Heart right ventricle (tissue), 16 donors: ENCODE results near the gene PTPN11. TPM values are rescaled to one million over a fixed set of nuclear protein-coding genes. Genes with fewer than 3 reads are reported as not detected.

Experiments
- ATAC-seq, 8 donors: fragments of 200-7000 bp; cut with Tn5 transposase; one replicate each; pipeline ENCODE4 v1.9.1; 2020; ENCODE audit warnings: mild to moderate bottlenecking in 8 of 8, moderate library complexity in 8 of 8, moderate number of reproducible peaks in 1 of 8
- DNase-seq, 2 donors: peaks; one replicate each; pipeline ENCODE4 v3.0.0-alpha.2; 2020
- H3K27ac ChIP-seq, 10 donors: fragments of 200-600 bp; sonication (generic) in 2 of 10; one replicate each; pipeline versions ENCODE4 v1.5.0 to v1.8.0; 2020 to 2022; ENCODE audit warnings: mild to moderate bottlenecking in 3 of 10
- H3K27me3 ChIP-seq, 7 donors: fragments of 200-600 bp; one replicate each; pipeline ENCODE4 v1.8.0; 2021 to 2022; ENCODE audit warnings: mild to moderate bottlenecking in 2 of 7
- H3K36me3 ChIP-seq, 9 donors: fragments of 200-600 bp; sonication (generic) in 1 of 9; one replicate each; pipeline versions ENCODE4 v1.5.0 to v1.8.0; 2020 to 2022; ENCODE audit warnings: mild to moderate bottlenecking in 2 of 9
- H3K4me1 ChIP-seq, 9 donors: fragments of 200-600 bp; sonication (generic) in 1 of 9; one replicate each; pipeline versions ENCODE4 v1.5.0 to v1.8.0; 2020 to 2022; ENCODE audit warnings: mild to moderate bottlenecking in 4 of 9
- H3K4me3 ChIP-seq, 10 donors: fragments of 200-600 bp; sonication (generic) in 2 of 10; one replicate each; pipeline versions ENCODE4 v1.5.0 to v1.8.0; 2020 to 2022; ENCODE audit warnings: mild to moderate bottlenecking in 7 of 10, moderate library complexity in 2 of 10
- H3K9me3 ChIP-seq, 11 donors: fragments of 200-600 bp in 10 of 11; sonication (generic) in 2 of 11; one replicate each; pipeline versions ENCODE4 v1.5.0 to v1.8.0; 2013 to 2022; ENCODE audit warnings: mild to moderate bottlenecking in 2 of 11, control low read depth in 1 of 11, moderate library complexity in 1 of 11
- CTCF ChIP-seq, 9 donors: fragments of 200-600 bp; sonication (generic) in 2 of 9; IDR thresholded peaks; one replicate each; pipeline versions ENCODE4 v1.5.0 to v1.8.0; 2021 to 2022; ENCODE audit warnings: antibody characterized with exemption in 9 of 9, mild to moderate bottlenecking in 5 of 9, moderate library complexity in 1 of 9
- WGBS, 2 donors: extraction: QIAGEN DNeasy Blood & Tissue Kit; methylation state at CpG; one replicate each; pipeline ENCODE4 v1.1.7; 2013; ENCODE audit warnings: inconsistent platforms in 1 of 2; 5-methylcytosine and 5-hydroxymethylcytosine counted together
- intact Hi-C, 10 donors: fragments of 100-400 bp; cut with DNase I; formaldehyde crosslinking; loops; one replicate each; pipeline versions ENCODE4 v1.11.1 to v1.14.2; 2022
- polyA plus RNA-seq, 2 donors: library from polyadenylated mRNA; stranded (reverse); fragments of 200-250 nt; gene quantifications; one replicate each; pipeline ENCODE4 v1.2.3, GENCODE V29; 2013
- total RNA-seq, 10 donors: library from RNA; stranded (reverse); fragmentation: NEBNext Ultra II Directional in 3 of 10; extraction: Animal tissue kit (Norgen Biotek cat#: 25700) in 3 of 10; gene quantifications; one replicate each; pipeline versions ENCODE4 v1.2.1 to v1.2.4, GENCODE V29; 2021 to 2023
- donor health status: Arrhythmogenic right ventricular cardiomyopathy.
- donor health status: ischemic (EF 13 %, LVEDD 7.1; RV severe dilation, severe dysfunction).
- donor health status: healthy with polysubstance abuse.
- donor health status: DM: no; HTN: yes; CAD: no.
- donor health status: DM: no; HTN: no; CAD: no.
- donor health status: ischemic (EF 25% LVEDD 6.9; RV normal size, moderate dysfunction).
- donor health status: ischemic (EF 25% LVEDD 5.7; RV mildly dilated, moderate dysfunction).
- donor health status: healthy.
- donor health status: DM: yes; HTN: yes; CAD: no.
- donor health status: Ischemic cardiomyopathy.
- donor health status: ischemic (EF 35%, LVEDD 5.7; RV mildly dilated, moderate dysfunction).
- donor health status: nonischemic (EF 11% LVEDD 7.7; RV severe dilation, severe dysfunction).
- donor health status: DM: yes; HTN: yes; CAD: no.
- donor health status: PGD.
- donor health status: ischemic (EF 29% LVEDD 5.4; RV normal size, mild dysfunction).
- donor health status: nonischemic (EF 23%, LVEDD 6.1; RV moderate dilation, normal function).

PTPN11 gene
- total and polyA plus RNA-seq, 12 donors = 22.4 to 222 (median 141) TPM

GRCh38 chr12:112523856-112524255, 105.1 kb downstream of the PTPN11 start:
- intact Hi-C loops = no loop called here
- 82 to 83% methylated on average over 5 of the region's 5 CpGs for WGBS, 2 donors
- Histone ChIP-seq H3K27me3 (no peaks in the 10 kb centered on the region), H3K36me3 (no peaks in the 10 kb centered on the region), H3K4me1 (no peaks in the 10 kb centered on the region), H3K9me3 (no peaks in the 10 kb centered on the region), H3K4me3 (no peak overlapping the region), H3K27ac (no peak overlapping the region)
- TF ChIP-seq CTCF (IDR thresholded peaks at IDR 0.05) = no peak
- no peak for ATAC-seq
- no peak for DNase-seq

GRCh38 chr12:112524269-112524668, 105.5 kb downstream of the PTPN11 start:
- intact Hi-C loops = no loop called here
- no peaks in the 10 kb centered on the region for H3K27me3 ChIP-seq
- 88 to 94% methylated on average over 4 of the region's 4 CpGs for WGBS, 2 donors
- no peaks in the 10 kb centered on the region for H3K36me3 ChIP-seq
- no peak for ATAC-seq
- TF ChIP-seq CTCF (IDR thresholded peaks at IDR 0.05) = no peak
- H3K9me3 ChIP-seq = no peaks in the 10 kb centered on the region
- H3K4me3 ChIP-seq = no peak overlapping the region
- H3K27ac ChIP-seq = no peak overlapping the region
- no peak for DNase-seq
- H3K4me1 ChIP-seq = no peaks in the 10 kb centered on the region

GRCh38 chr12:112524676-112525425, 106.1 kb downstream of the PTPN11 start:
- no peak overlapping the region for H3K4me3 ChIP-seq
- WGBS, 2 donors = 62 to 65% methylated on average over 5 of the region's 5 CpGs
- H3K4me1 ChIP-seq = no peaks in the 10 kb centered on the region
- intact Hi-C loops = no loop called here
- no peak overlapping the region for H3K27ac ChIP-seq
- no peaks in the 10 kb centered on the region for H3K36me3 ChIP-seq
- no peak for TF ChIP-seq CTCF (IDR thresholded peaks at IDR 0.05)
- DNase-seq (no peak), ATAC-seq (no peak)
- no peaks in the 10 kb centered on the region for H3K27me3 ChIP-seq
- H3K9me3 ChIP-seq = no peaks in the 10 kb centered on the region

- no peaks in the 10 kb centered on the region for H3K36me3 ChIP-seq
- no peak for ATAC-seq
- no peak for TF ChIP-seq CTCF (IDR thresholded peaks at IDR 0.05)
These were observed 106.7 kb downstream of the PTPN11 start for GRCh38 chr12:112525426-112525809.

More at GRCh38 chr12:112525426-112525809, 106.7 kb downstream of the PTPN11 start:
- DNase-seq = no peak
- Histone ChIP-seq H3K4me3 (no peak overlapping the region), H3K27me3 (no peaks in the 10 kb centered on the region), H3K9me3 (no peaks in the 10 kb centered on the region), H3K4me1 (no peaks in the 10 kb centered on the region), H3K27ac (no peak overlapping the region)
- intact Hi-C loops = no loop called here
- WGBS, 2 donors = 91 to 93% methylated on average over 6 of the region's 6 CpGs
